Astrocyte of the cerebellum (primary cell): ENCODE measurements around the gene RICTOR.
A peak's percentile ranks its signal among the peaks of the same experiment; 100 is the strongest.
"Not testable (repeated sequence)": the region's sequence is repeated elsewhere in the genome, so short reads cannot be mapped to it uniquely, and the experiment has no call there.

Source experiments
- DNase-seq: peaks from one replicate; pipeline ENCODE4 v3.0.0-alpha.2; 2011; ENCODE audit warnings: low read depth
- H3K4me3 ChIP-seq: 2 replicates; pipeline ENCODE4 v1.5.1; 2011; ENCODE audit warnings: mild to moderate bottlenecking, low read depth, low read length, moderate library complexity
- in situ Hi-C: cut with HindIII; loops from 2 replicates; pipeline ENCODE4 v1.10.0; 2017; ENCODE audit warnings: low sequenced_read_pairs
- TF ChIP-seq, protein P1 (sequence below): IDR thresholded peaks from 2 replicates; pipeline ENCODE4 v1.5.1; 2012; ENCODE audit warnings: low read length, low read depth, moderate library complexity, mild to moderate bottlenecking; ENCODE audit errors: missing control alignments

The RICTOR gene

GRCh38 chr5:39019254-39019653 is 54.9 kb downstream of the RICTOR start:
- TF ChIP-seq, protein P1, sequence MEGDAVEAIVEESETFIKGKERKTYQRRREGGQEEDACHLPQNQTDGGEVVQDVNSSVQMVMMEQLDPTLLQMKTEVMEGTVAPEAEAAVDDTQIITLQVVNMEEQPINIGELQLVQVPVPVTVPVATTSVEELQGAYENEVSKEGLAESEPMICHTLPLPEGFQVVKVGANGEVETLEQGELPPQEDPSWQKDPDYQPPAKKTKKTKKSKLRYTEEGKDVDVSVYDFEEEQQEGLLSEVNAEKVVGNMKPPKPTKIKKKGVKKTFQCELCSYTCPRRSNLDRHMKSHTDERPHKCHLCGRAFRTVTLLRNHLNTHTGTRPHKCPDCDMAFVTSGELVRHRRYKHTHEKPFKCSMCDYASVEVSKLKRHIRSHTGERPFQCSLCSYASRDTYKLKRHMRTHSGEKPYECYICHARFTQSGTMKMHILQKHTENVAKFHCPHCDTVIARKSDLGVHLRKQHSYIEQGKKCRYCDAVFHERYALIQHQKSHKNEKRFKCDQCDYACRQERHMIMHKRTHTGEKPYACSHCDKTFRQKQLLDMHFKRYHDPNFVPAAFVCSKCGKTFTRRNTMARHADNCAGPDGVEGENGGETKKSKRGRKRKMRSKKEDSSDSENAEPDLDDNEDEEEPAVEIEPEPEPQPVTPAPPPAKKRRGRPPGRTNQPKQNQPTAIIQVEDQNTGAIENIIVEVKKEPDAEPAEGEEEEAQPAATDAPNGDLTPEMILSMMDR = no peak
- no peak for DNase-seq
- in situ Hi-C loops = no loop called here
- no peak overlapping the region for H3K4me3 ChIP-seq

GRCh38 chr5:39017504-39017903 is 56.7 kb downstream of the RICTOR start:
- TF ChIP-seq, protein P1 = no peak
- no peak overlapping the region for H3K4me3 ChIP-seq
- in situ Hi-C loops = no loop called here
- no peak for DNase-seq

DNA sequence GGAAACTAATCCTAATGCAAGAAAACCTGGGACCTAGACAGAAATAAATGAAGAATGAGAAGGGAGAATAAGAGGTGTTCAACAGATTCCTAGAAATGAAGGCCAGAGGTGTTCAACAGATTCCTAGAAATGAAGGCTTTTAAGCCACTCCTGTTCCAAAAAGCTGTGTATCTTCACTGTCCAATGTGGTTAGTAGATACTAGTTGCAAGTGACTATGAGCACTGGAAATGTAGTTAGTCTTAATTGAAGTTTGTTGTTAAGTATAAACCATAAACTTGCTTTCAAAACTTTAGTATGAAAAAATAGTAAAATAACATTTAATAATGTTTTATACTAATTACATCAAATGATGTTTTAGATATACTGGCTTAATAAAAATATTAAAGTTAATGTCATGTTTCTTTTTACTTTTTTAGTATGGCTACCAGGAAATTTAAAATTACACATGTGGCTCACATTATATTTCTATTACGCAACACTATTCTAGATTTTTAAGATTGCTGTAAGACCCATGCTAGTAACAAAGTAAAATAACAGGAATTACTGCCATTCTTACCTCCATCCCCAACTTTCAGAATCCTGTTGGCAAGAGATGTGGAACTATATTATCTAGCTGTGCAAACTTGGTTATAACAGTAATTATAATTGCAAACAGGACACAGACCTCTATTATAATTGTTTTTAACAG is 57.5 kb downstream of the RICTOR start:
- no peak for DNase-seq
- no peak overlapping the region for H3K4me3 ChIP-seq
- TF ChIP-seq, protein P1 = no peak
- in situ Hi-C loops = no loop called here

- no peak for DNase-seq
- TF ChIP-seq, protein P1 = no peak
- H3K4me3 ChIP-seq = no peak overlapping the region
- in situ Hi-C loops = no loop called here
Observed at GRCh38 chr5:39015743-39016586, 58.2 kb downstream of the RICTOR start.

- peak; percentile 34 for DNase-seq
- no peak overlapping the region for H3K4me3 ChIP-seq
- TF ChIP-seq, protein P1 = no peak
- in situ Hi-C loops = no loop called here
Observed at GRCh38 chr5:39014561-39014960, 59.6 kb downstream of the RICTOR start.

- H3K4me3 ChIP-seq = no peak overlapping the region
- no peak for DNase-seq
- in situ Hi-C loops = no loop called here
- TF ChIP-seq, protein P1 = no peak
Observed at GRCh38 chr5:39013938-39014337, 60.3 kb downstream of the RICTOR start.

GRCh38 chr5:39010958-39011357 is 63.2 kb downstream of the RICTOR start:
- H3K4me3 ChIP-seq, in situ Hi-C loops, DNase-seq: not testable (repeated sequence)
